ENCODE measurements around the gene THSD8.
"Not testable (repeated sequence)": the region's sequence is repeated elsewhere in the genome, so short reads cannot be mapped to it uniquely, and the experiment has no call there.

GRCh38 chr19:12846613-12847012, 44.7 kb downstream of the THSD8 start:
- TF ChIP-seq POLR2A, CTCF (IDR thresholded peaks at IDR 0.05): not testable (repeated sequence)
